GM23338 (cell line): ENCODE results near the gene DOP1B. TPM values are rescaled to one million over a fixed set of nuclear protein-coding genes. Genes with fewer than 3 reads are reported as not detected.

Experiments used
- ATAC-seq: fragments of 200-7000 bp; cut with Tn5 transposase; 3 replicates; pipeline ENCODE4 v1.9.1; 2020
- DNase-seq: peaks from one replicate; pipeline ENCODE4 v3.0.0-alpha.2; 2015; ENCODE audit warnings: low spot score
- H2AFZ ChIP-seq: fragments of 200-600 bp; sonication (generic); 2 replicates; pipeline ENCODE4 v1.8.0; 2016; ENCODE audit warnings: antibody characterized with exemption, mild to moderate bottlenecking, moderate library complexity
- H3F3A ChIP-seq: fragments of 200-600 bp; sonication (generic); replicated peaks from 2 replicates; pipeline ENCODE4 v1.8.0; 2017; ENCODE audit warnings: antibody characterized with exemption, mixed run types, low read depth
- H3K27ac ChIP-seq: fragments of 200-600 bp; sonication (generic); 2 replicates; pipeline ENCODE4 v1.6.1; 2016; ENCODE audit warnings: low read depth
- H3K27me3 ChIP-seq: fragments of 200-600 bp; sonication (generic); 2 replicates; pipeline ENCODE4 v1.8.0; 2016; ENCODE audit warnings: mild to moderate bottlenecking, mixed run types, moderate library complexity; ENCODE audit not compliant: insufficient read depth
- H3K36me3 ChIP-seq: fragments of 200-600 bp; sonication (generic); 2 replicates; pipeline ENCODE4 v1.8.0; 2016; ENCODE audit warnings: mild to moderate bottlenecking; ENCODE audit not compliant: insufficient read depth
- H3K4me1 ChIP-seq: fragments of 200-600 bp; sonication (generic); 2 replicates; pipeline ENCODE4 v1.8.0; 2016; ENCODE audit warnings: mild to moderate bottlenecking, moderate library complexity; ENCODE audit not compliant: insufficient read depth
- H3K4me2 ChIP-seq: fragments of 200-600 bp; sonication (generic); 2 replicates; pipeline ENCODE4 v1.7.1; 2017; ENCODE audit warnings: mixed run types
- H3K4me3 ChIP-seq: fragments of 200-600 bp; sonication (generic); 2 replicates; pipeline ENCODE4 v1.6.1; 2016; ENCODE audit warnings: mixed run types
- H3K79me2 ChIP-seq: fragments of 200-600 bp; sonication (generic); replicated peaks from 2 replicates; pipeline ENCODE4 v1.8.0; 2017; ENCODE audit warnings: mild to moderate bottlenecking; ENCODE audit not compliant: insufficient read depth
- H3K9me2 ChIP-seq: fragments of 200-600 bp; sonication (generic); 2 replicates; pipeline ENCODE4 v1.8.0; 2017; ENCODE audit not compliant: insufficient read depth
- H4K20me1 ChIP-seq: fragments of 200-600 bp; sonication (generic); replicated peaks from 2 replicates; pipeline ENCODE4 v1.8.0; 2017; ENCODE audit warnings: mild to moderate bottlenecking; ENCODE audit not compliant: insufficient read depth
- H3K27ac Mint-ChIP-seq: 2 replicates; pipeline ENCODE4 v1.8.0; 2020; ENCODE audit warnings: inconsistent platforms, mild to moderate bottlenecking, moderate library complexity, mixed read lengths
- H3K27me3 Mint-ChIP-seq: 3 replicates; pipeline ENCODE4 v1.8.0; 2022; ENCODE audit warnings: low read depth, mild to moderate bottlenecking, moderate library complexity, mixed read lengths, inconsistent platforms; ENCODE audit not compliant: insufficient read depth, poor library complexity
- H3K36me3 Mint-ChIP-seq: 3 replicates; pipeline ENCODE4 v1.8.0; 2021; ENCODE audit warnings: low read depth, mild to moderate bottlenecking, inconsistent platforms, moderate library complexity, mixed read lengths
- H3K4me1 Mint-ChIP-seq: 3 replicates; pipeline ENCODE4 v1.8.0; 2020; ENCODE audit warnings: mild to moderate bottlenecking, inconsistent platforms, mixed read lengths
- H3K4me3 Mint-ChIP-seq: 3 replicates; pipeline ENCODE4 v1.8.0; 2021; ENCODE audit warnings: moderate library complexity, mild to moderate bottlenecking, inconsistent platforms, mixed read lengths
- H3K9me3 Mint-ChIP-seq: 3 replicates; pipeline ENCODE4 v1.8.0; 2020; ENCODE audit warnings: moderate library complexity, mild to moderate bottlenecking, inconsistent platforms, mixed read lengths
- CREB1 ChIP-seq: fragments of 250-450 bp; sonication (Bioruptor Pico); IDR thresholded peaks from 2 replicates; pipeline ENCODE4 v1.5.0; 2020; ENCODE audit warnings: low read depth, mild to moderate bottlenecking, moderate library complexity
- NANOG ChIP-seq: IDR thresholded peaks from 2 replicates; pipeline ENCODE4 v1.6.1; 2016; ENCODE audit warnings: antibody characterized with exemption, borderline replicate concordance
- POLR2AphosphoS5 ChIP-seq: IDR thresholded peaks from 2 replicates; pipeline ENCODE4 v1.6.1; 2016; ENCODE audit warnings: antibody characterized with exemption, low read depth
- STAT1 ChIP-seq: IDR thresholded peaks from one replicate; pipeline ENCODE4 v1.6.1; 2016; ENCODE audit warnings: antibody characterized with exemption; ENCODE audit not compliant: unreplicated experiment
- ZNF462 ChIP-seq: fragments of 250-450 bp; sonication (Bioruptor Pico); IDR thresholded peaks from 2 replicates; pipeline ENCODE4 v1.5.0; 2020; ENCODE audit warnings: mild to moderate bottlenecking, moderate library complexity
- polyA plus RNA-seq: library from polyadenylated mRNA; unstranded; fragments of >200 nt; fragmentation: Nextera tagmentation; extraction: Ambion mirVana; gene quantifications from 2 replicates; pipeline ENCODE4 v1.2.1, GENCODE V29; 2016
- total RNA-seq: library from RNA; depleted of rRNA; stranded (reverse); fragments of >200 nt; shearing (Covaris generic); gene quantifications from 2 replicates; pipeline ENCODE4 v1.2.3, GENCODE V29; 2014

DOP1B gene
- total and polyA plus RNA-seq, 2 experiments from 2014 or later: 4.9 to 18.0 TPM

DNA sequence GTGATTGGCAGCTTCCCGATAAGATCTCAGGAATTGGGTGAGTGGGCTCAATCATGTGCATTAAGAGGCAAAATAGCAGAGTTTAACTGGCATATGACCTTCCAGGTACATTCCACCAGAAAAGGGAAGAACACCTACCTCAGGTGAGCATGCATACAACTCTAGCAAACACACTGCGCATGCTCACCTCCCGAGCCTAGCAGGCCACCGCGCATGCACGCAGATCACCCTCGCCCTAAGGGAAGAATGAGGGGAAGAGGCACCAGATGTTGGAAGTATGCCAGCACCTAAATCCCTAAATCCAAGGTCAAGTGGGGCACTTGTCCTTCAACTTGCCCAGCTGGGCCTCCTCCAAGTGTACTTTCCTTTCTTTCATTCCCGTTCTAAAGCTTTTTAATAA lies 45.4 kb upstream of the DOP1B start:
- peaks cover 34% of the 10 kb centered on the region; the same call in 1 of the 2 replicates for H3F3A ChIP-seq
- H3K9me2 ChIP-seq: no peaks in the 10 kb centered on the region
- H3K79me2 ChIP-seq: peaks cover 21% of the 10 kb centered on the region
- no peak for DNase-seq
- H3K9me3 Mint-ChIP-seq: peaks cover 18% of the 10 kb centered on the region
- H3K27me3 ChIP-seq: no peaks in the 10 kb centered on the region
- no peak overlapping the region for H3K4me3 ChIP-seq
- H3K36me3 ChIP-seq: peaks cover 40% of the 10 kb centered on the region
- H3K27ac Mint-ChIP-seq: no peak overlapping the region
- no peak overlapping the region for H2AFZ ChIP-seq
- TF ChIP-seq STAT1 (no peak), NANOG (no peak), POLR2AphosphoS5 (peak; percentile 40; the same call in 1 of the 2 replicates), CREB1 (CRISPR knock-in tag) (no peak)
- H3K36me3 Mint-ChIP-seq: peaks cover 55% of the 10 kb centered on the region
- H3K4me2 ChIP-seq: peak overlapping the region; percentile 55
- H3K27me3 Mint-ChIP-seq: peaks cover 17% of the 10 kb centered on the region
- H3K4me1 Mint-ChIP-seq: peaks cover 39% of the 10 kb centered on the region
- H3K4me3 Mint-ChIP-seq: no peak overlapping the region
- no peak for ATAC-seq
- peak overlapping the region; percentile 85 for H3K27ac ChIP-seq
- peaks cover 32% of the 10 kb centered on the region for H3K4me1 ChIP-seq
- no peaks in the 10 kb centered on the region for H4K20me1 ChIP-seq

DNA sequence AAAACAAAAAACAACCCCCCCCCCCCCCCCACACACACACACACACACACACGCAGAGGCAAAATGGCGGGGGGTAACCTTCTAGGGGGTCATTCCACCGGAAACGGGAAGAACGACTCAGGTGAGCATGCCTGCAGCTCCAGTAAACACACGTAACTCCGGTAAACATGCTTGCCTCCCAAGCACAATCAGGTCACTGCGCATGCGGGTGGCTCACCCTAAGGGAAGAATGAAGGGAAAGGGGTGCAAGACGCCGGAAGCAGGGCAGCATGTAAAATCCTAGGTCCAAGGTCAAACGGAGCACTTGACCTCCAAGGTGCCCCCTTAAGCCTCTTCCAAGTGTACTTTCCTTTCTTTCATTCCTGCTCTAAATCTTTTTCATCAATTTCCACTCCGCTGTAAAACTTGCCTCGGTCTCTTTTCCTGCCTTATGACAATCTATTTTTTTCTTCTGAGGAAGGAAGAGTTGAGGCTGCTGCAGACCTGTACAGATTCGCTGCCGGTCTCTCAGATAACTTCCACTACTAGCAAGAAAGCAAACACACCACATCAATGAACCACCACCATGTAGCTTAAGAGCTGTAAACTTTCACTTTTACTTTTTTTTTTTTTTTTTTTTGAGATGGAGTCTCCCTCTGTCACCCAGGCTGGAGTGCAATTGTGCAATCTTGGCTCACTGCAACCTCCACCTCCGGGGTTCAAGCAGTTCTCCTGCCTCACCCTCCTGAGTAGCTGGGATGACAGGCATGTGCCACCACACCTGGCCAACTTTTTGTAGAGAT lies 42.8 kb upstream of the DOP1B start:
- peak overlapping the region; percentile 37; the same call in 1 of the 2 replicates for H3K27ac Mint-ChIP-seq
- TF ChIP-seq ZNF462 (CRISPR knock-in tag) (no peak), POLR2AphosphoS5 (peak; percentile 14; the same call in 1 of the 2 replicates)

More for the DNA sequence above, 42.8 kb upstream of the DOP1B start:
- H3K4me1 ChIP-seq: peaks cover 26% of the 10 kb centered on the region
- H3K4me3 ChIP-seq: no peak overlapping the region
- H3K27me3 ChIP-seq: no peaks in the 10 kb centered on the region
- H3K9me3 Mint-ChIP-seq: peaks cover 23% of the 10 kb centered on the region
- peaks cover 24% of the 10 kb centered on the region for H3K36me3 ChIP-seq
- H4K20me1 ChIP-seq: no peaks in the 10 kb centered on the region
- H3K79me2 ChIP-seq: 0 out of 2 replicates have a peak, but pooled peaks cover 3% of the 10 kb centered on the region
- no peak overlapping the region for H3K27ac ChIP-seq
- ATAC-seq (no peak), DNase-seq (no peak)
- peaks cover 42% of the 10 kb centered on the region for H3K36me3 Mint-ChIP-seq
- no peaks in the 10 kb centered on the region for H3K9me2 ChIP-seq
- H3F3A ChIP-seq: peaks cover 34% of the 10 kb centered on the region; the same call in 1 of the 2 replicates
- H3K4me1 Mint-ChIP-seq: peaks cover 27% of the 10 kb centered on the region
- no peak overlapping the region for H2AFZ ChIP-seq
- H3K4me2 ChIP-seq: no peak overlapping the region
- peaks cover 14% of the 10 kb centered on the region for H3K27me3 Mint-ChIP-seq
- no peak overlapping the region for H3K4me3 Mint-ChIP-seq
